Measurements from ENCODE around the gene FPR2.

FPR2 gene

DNA sequence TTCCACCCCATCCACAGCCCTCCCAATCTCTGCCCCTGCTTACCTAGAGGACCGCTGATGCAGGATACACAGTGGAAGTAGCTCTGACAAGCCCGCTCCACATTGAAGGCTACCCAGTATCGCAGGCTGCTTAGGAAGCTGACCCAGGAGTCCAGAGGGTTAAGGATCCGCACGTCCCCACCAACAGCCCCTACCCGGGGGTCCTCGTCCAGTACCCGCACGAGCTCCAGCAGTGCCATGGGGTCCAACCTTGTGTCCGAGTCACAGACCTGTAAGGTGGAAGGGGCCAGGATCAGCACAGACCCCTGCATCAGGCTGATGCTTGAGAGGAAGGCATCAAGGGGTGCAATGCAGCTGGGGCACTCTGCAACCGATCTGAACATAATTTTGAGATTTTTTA lies 44.1 kb upstream of the FPR2 start:
- no peak overlapping the region for H3K27ac ChIP-seq
- TF ChIP-seq ZFX (IDR thresholded peaks at IDR 0.05; ENCODE audit: borderline replicate concordance): no peak
- TF ChIP-seq, protein P1, sequence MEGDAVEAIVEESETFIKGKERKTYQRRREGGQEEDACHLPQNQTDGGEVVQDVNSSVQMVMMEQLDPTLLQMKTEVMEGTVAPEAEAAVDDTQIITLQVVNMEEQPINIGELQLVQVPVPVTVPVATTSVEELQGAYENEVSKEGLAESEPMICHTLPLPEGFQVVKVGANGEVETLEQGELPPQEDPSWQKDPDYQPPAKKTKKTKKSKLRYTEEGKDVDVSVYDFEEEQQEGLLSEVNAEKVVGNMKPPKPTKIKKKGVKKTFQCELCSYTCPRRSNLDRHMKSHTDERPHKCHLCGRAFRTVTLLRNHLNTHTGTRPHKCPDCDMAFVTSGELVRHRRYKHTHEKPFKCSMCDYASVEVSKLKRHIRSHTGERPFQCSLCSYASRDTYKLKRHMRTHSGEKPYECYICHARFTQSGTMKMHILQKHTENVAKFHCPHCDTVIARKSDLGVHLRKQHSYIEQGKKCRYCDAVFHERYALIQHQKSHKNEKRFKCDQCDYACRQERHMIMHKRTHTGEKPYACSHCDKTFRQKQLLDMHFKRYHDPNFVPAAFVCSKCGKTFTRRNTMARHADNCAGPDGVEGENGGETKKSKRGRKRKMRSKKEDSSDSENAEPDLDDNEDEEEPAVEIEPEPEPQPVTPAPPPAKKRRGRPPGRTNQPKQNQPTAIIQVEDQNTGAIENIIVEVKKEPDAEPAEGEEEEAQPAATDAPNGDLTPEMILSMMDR (IDR thresholded peaks at IDR 0.05): no peak

DNA sequence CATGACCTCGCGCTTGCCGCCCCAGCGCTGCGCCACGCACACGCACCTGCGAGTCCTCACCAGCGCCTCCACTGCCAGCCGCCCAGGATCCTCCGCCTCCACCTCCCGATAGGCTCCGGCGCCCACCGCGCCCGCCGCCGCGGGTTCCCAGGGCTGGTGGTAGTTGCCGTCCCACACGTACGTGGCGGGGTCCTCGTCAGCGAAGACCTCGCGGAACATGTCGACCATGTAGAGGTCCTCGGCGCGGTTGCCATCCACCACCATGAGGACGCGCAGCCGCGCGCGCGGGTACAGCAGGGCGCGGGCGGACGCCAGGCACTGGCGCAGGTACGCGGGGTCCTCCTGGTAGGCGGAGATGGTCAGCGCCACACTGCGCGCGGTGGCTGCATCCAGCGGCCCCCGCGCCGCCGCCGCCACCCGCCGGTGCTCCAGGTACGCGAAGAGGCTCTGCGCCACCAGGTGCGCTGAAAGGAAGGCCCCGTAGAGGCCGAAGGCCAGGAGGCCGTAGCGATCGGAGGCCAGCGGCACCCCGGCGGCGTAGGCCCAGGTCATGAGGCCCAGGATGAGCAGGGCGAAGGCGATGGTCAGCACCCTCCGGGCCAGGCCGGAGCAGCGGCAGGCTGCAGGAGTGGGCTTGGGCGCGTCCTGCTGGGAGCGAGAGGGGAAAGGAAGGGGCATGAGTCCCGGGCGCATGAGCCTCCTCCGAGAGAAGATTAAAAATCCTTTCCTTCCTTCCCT lies 41.6 kb upstream of the FPR2 start:
- no peak for TF ChIP-seq ZFX (IDR thresholded peaks at IDR 0.05; ENCODE audit: borderline replicate concordance)
- TF ChIP-seq, protein P1 (IDR thresholded peaks at IDR 0.05): no peak
- H3K27ac ChIP-seq: no peak overlapping the region

DNA sequence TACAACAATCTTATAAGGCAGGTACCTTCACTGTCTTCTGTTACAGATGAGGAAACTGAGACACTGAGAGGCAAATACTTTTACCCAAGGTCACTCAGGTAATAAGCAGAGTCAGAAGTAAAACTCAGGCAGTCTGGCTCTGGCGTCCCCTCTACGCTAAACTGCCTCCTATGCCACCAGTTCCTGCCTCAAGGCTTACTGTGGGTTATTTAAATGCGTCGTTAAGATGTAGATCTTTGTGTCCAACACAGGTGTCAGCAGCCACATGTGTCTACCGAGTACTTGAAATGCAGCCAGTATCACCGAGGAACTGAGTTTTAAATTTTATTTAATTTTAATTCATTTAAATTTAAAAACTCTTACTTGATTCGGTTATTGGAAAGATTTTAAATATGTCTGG lies 39.1 kb upstream of the FPR2 start:
- no peak overlapping the region for H3K27ac ChIP-seq
- no peak for TF ChIP-seq ZFX (IDR thresholded peaks at IDR 0.05; ENCODE audit: borderline replicate concordance)
- TF ChIP-seq, protein P1 (IDR thresholded peaks at IDR 0.05): no peak

DNA sequence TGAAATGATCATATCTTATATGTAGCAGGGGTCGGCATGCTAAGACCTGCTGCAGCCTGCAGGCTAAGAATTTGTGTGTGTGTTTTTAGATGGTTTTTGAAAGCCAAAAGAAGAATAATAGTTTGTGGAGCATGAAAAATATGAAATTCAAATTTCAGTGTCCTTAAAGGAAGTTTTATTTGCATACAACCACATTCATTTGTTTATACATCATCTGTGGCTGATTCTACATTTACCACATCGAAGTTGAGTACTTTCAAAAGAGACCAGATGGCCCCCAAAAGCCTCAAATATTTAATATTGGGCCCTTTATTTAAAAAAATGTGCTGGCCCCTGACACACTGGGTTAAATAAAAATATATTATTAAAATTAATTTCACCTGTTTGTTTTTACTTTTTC lies 38.5 kb upstream of the FPR2 start:
- no peak overlapping the region for H3K27ac ChIP-seq
- no peak for TF ChIP-seq ZFX (IDR thresholded peaks at IDR 0.05; ENCODE audit: borderline replicate concordance)
- TF ChIP-seq, protein P1 (IDR thresholded peaks at IDR 0.05): no peak

DNA sequence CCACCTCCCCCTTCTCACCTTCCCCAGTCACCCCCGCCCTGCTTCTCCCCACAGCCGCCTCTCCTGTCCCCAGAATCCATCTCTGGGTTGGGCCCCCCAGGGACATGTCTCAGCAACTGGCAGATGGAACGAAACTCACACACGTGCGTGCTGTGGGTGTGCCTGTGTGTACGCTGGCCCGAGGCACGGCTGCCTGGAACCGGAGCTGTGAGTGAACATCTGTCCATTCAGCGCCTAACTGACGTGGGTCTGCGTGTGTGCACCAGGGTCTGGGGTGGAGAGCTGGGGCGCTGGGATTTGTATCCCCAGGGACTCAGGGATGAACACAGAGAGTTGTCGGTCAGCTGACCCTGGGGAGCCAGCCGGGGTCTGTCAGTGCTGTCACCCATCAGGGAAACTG lies 36.4 kb upstream of the FPR2 start:
- no peak overlapping the region for H3K27ac ChIP-seq

DNA sequence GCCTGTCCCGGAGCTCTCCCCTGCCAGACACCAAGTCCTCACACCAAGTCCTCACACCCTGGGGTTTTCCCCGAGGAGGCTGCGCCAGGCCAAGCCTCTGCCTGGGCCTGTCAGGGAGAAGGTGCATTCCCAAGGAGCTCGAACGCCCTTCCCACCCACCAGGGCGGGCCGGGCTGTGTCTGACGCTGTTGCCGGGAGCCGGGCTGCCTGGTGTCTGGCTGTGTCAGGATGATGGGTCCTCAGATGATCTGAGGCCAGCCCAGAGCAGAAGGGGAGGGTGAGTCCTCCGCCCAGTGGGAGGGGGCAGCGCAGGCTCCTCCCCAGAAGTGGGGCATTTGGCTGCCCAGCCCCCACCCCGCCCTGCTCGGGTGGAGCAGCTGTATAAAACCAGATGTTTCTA lies 34.9 kb upstream of the FPR2 start:
- no peak overlapping the region for H3K27ac ChIP-seq
- TF ChIP-seq, protein P1 (IDR thresholded peaks at IDR 0.05): no peak
- TF ChIP-seq ZFX (IDR thresholded peaks at IDR 0.05; ENCODE audit: borderline replicate concordance): no peak

More for the DNA sequence above, 36.4 kb upstream of the FPR2 start:
- TF ChIP-seq, protein P1 (IDR thresholded peaks at IDR 0.05): no peak
- TF ChIP-seq ZFX (IDR thresholded peaks at IDR 0.05; ENCODE audit: borderline replicate concordance): no peak

DNA sequence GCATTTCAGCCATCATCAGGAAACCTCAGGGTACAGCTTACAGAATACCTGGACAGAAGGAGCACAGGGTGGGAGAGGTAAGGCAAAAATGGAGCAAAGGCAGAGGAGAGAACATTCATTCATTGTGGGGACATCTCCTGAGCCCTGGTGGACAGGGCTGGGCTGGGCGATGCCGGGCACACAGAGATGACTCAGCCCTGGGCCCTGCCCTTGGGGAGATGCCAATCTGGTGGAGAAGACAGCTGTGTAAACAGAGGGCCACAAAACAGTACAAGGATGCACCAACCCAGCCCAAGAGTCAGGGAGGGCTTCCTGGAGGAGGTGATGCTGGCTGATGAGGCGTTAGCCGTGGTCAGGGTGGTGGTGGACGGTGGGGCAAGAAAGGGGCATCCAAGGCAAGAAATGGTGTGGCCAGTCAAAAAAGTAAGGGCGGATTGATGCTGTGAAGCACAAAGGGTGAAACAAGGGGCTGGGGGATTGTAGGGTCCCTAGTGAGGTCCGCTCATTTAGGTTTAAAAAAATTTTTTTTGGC lies 33.6 kb upstream of the FPR2 start:
- TF ChIP-seq, protein P1 (IDR thresholded peaks at IDR 0.05): no peak
- TF ChIP-seq ZFX (IDR thresholded peaks at IDR 0.05; ENCODE audit: borderline replicate concordance): no peak
- no peak overlapping the region for H3K27ac ChIP-seq
